H1 (cell line): ENCODE measurements around the gene RCBTB1. TPM values are rescaled to one million over a fixed set of nuclear protein-coding genes. Genes with fewer than 3 reads are reported as not detected.

Experiments used
- CTCF ChIA-PET: fragments of 300-600 bp; sonication (Branson Sonifier 250); formaldehyde crosslinking; loops from one replicate; lab custom pipeline; 2021; ENCODE audit not compliant: partially characterized antibody; lab: Charles Lee
- POLR2A ChIA-PET: fragments of 300-600 bp; sonication (Branson Sonifier 250); formaldehyde crosslinking; loops from one replicate; lab custom pipeline; 2021; ENCODE audit warnings: inconsistent platforms; ENCODE audit not compliant: partially characterized antibody; lab: Charles Lee
- DNase-seq, 2 experiments: peaks; one replicate each; pipeline versions ENCODE4 v3.0.0 to v3.0.0-alpha.2; 2010 to 2022; ENCODE audit warnings: low spot score in 2 of 2, low read depth in 1 of 2, mixed read lengths in 1 of 2
- FAIRE-seq: peaks from 2 replicates; lab custom pipeline; 2011; peaks lifted over from hg19 to GRCh38; lab: Jason Lieb, UNC
- H2AFZ ChIP-seq: 2 replicates; pipeline ENCODE4 v1.8.1; 2012; ENCODE audit warnings: low read length, inconsistent platforms
- H2AK5ac ChIP-seq: 2 replicates; pipeline ENCODE4 v1.6.1; 2013; ENCODE audit warnings: low read depth, low read length
- H2BK120ac ChIP-seq: replicated peaks from 2 replicates; pipeline ENCODE3; 2013; ENCODE audit warnings: low read depth, low read length, inconsistent platforms
- H2BK12ac ChIP-seq: 2 replicates; pipeline ENCODE4 v1.6.1; 2013; ENCODE audit warnings: low read depth, low read length
- H2BK15ac ChIP-seq: 2 replicates; pipeline ENCODE4 v1.6.1; 2013; ENCODE audit warnings: low read length
- H2BK20ac ChIP-seq: 2 replicates; pipeline ENCODE4 v1.6.1; 2013; ENCODE audit warnings: low read length
- H2BK5ac ChIP-seq: 2 replicates; pipeline ENCODE4 v1.6.1; 2013; ENCODE audit warnings: low read depth, low read length
- H3K14ac ChIP-seq: 2 replicates; pipeline ENCODE4 v1.6.1; 2013; ENCODE audit warnings: inconsistent platforms; ENCODE audit not compliant: insufficient read length
- H3K18ac ChIP-seq: 2 replicates; pipeline ENCODE4 v1.6.1; 2013; ENCODE audit warnings: low read length; ENCODE audit errors: extremely low read depth
- H3K23ac ChIP-seq: 2 replicates; pipeline ENCODE4 v1.6.1; 2013; ENCODE audit warnings: inconsistent platforms; ENCODE audit not compliant: insufficient read length
- H3K23me2 ChIP-seq: 2 replicates; pipeline ENCODE4 v1.6.1; 2013; ENCODE audit warnings: low read depth, low read length
- H3K27ac ChIP-seq: 2 replicates; pipeline ENCODE4 v1.6.1; 2011; ENCODE audit warnings: low read depth, low read length, inconsistent platforms
- H3K27me3 ChIP-seq, 4 experiments: replicated peaks in 1 of 4; 1 replicate in 1 of 4; 2 replicates in 3 of 4; pipeline versions ENCODE4 v1.6.1 to v1.8.1; 2011 to 2013; ENCODE audit warnings: low read length in 3 of 4, mild to moderate bottlenecking in 3 of 4, inconsistent platforms in 2 of 4, mixed read lengths in 2 of 4, moderate library complexity in 1 of 4; ENCODE audit not compliant: control insufficient read depth in 3 of 4, insufficient read depth in 3 of 4; ENCODE audit errors: extremely low read depth in 1 of 4
- H3K36me3 ChIP-seq, 4 experiments: 2 replicates each; pipeline versions ENCODE4 v1.6.1 to v1.8.1; 2011 to 2013; ENCODE audit warnings: mild to moderate bottlenecking in 4 of 4, low read length in 3 of 4, moderate library complexity in 2 of 4, control low read depth in 1 of 4, inconsistent platforms in 1 of 4; ENCODE audit not compliant: insufficient read depth in 4 of 4, control insufficient read depth in 2 of 4
- H3K4ac ChIP-seq: replicated peaks from 2 replicates; pipeline ENCODE3; 2013; ENCODE audit warnings: low read length, low read depth, mixed read lengths, inconsistent platforms; ENCODE audit not compliant: insufficient read length
- H3K4me1 ChIP-seq, 4 experiments: replicated peaks in 1 of 4; 1 replicate in 1 of 4; 2 replicates in 3 of 4; pipeline versions ENCODE4 v1.6.1 to v1.8.1; 2011 to 2013; ENCODE audit warnings: low read length in 3 of 4, inconsistent platforms in 2 of 4, mixed read lengths in 1 of 4; ENCODE audit not compliant: insufficient read depth in 4 of 4, control insufficient read depth in 3 of 4
- H3K4me2 ChIP-seq, 2 experiments: 2 replicates each; pipeline versions ENCODE4 v1.6.1 to v1.8.1; 2011 to 2013; ENCODE audit warnings: low read depth in 2 of 2, low read length in 2 of 2, control low read depth in 1 of 2, inconsistent platforms in 1 of 2, mild to moderate bottlenecking in 1 of 2; ENCODE audit not compliant: insufficient read depth in 1 of 2
- H3K4me3 ChIP-seq, 4 experiments: fragments of 200-600, 300-600 bp in 1 of 4; sonication (generic), shearing (Covaris generic), sonication (Bioruptor Twin) in 1 of 4; 2 replicates each; pipeline versions ENCODE4 v1.5.1 to v1.8.1; 2011 to 2016; ENCODE audit warnings: low read length in 4 of 4, low read depth in 3 of 4, control low read depth in 2 of 4, inconsistent platforms in 2 of 4, mild to moderate bottlenecking in 2 of 4, mixed read lengths in 1 of 4, moderate library complexity in 1 of 4; ENCODE audit not compliant: insufficient read depth in 2 of 4; ENCODE audit errors: extremely low read depth in 1 of 4
- H3K56ac ChIP-seq: replicated peaks from 2 replicates; pipeline ENCODE3; 2013; ENCODE audit warnings: low read depth, mild to moderate bottlenecking, mixed read lengths, low read length, inconsistent platforms; ENCODE audit not compliant: insufficient read length
- H3K79me1 ChIP-seq: 2 replicates; pipeline ENCODE4 v1.6.1; 2013; ENCODE audit warnings: low read depth, low read length, control low read depth
- H3K79me2 ChIP-seq, 2 experiments: 2 replicates each; pipeline versions ENCODE4 v1.6.1 to v1.8.1; 2012 to 2013; ENCODE audit warnings: low read length in 2 of 2, mild to moderate bottlenecking in 2 of 2, inconsistent platforms in 1 of 2; ENCODE audit not compliant: insufficient read depth in 2 of 2, control insufficient read depth in 1 of 2
- H3K9ac ChIP-seq, 4 experiments: replicated peaks in 1 of 4; 1 replicate in 1 of 4; 2 replicates in 3 of 4; pipeline versions ENCODE4 v1.6.1 to v1.8.1; 2011 to 2013; ENCODE audit warnings: low read depth in 3 of 4, low read length in 3 of 4, control low read depth in 2 of 4, mild to moderate bottlenecking in 2 of 4, moderate library complexity in 2 of 4, inconsistent platforms in 1 of 4; ENCODE audit errors: extremely low read depth in 1 of 4
- H3K9me3 ChIP-seq, 2 experiments: 2 replicates each; pipeline versions ENCODE4 v1.6.1 to v1.8.1; 2012 to 2013; ENCODE audit warnings: mild to moderate bottlenecking in 2 of 2, moderate library complexity in 2 of 2, control low read depth in 1 of 2, inconsistent platforms in 1 of 2, low read depth in 1 of 2, low read length in 1 of 2, mixed read lengths in 1 of 2; ENCODE audit not compliant: insufficient read depth in 2 of 2
- H4K20me1 ChIP-seq, 2 experiments: replicated peaks in 1 of 2; 2 replicates each; pipeline versions ENCODE3 to v1.8.1; 2011 to 2013; ENCODE audit warnings: inconsistent platforms in 2 of 2, low read length in 2 of 2, mild to moderate bottlenecking in 1 of 2; ENCODE audit not compliant: insufficient read depth in 2 of 2, control insufficient read depth in 1 of 2
- H4K5ac ChIP-seq: 2 replicates; pipeline ENCODE4 v1.6.1; 2013; ENCODE audit warnings: low read length, low read depth, mixed read lengths, inconsistent platforms; ENCODE audit not compliant: insufficient read length
- H4K8ac ChIP-seq: 2 replicates; pipeline ENCODE4 v1.8.0; 2013; ENCODE audit warnings: mild to moderate bottlenecking, moderate library complexity, low read length, inconsistent platforms; ENCODE audit not compliant: insufficient read depth; ENCODE audit errors: extremely low read depth
- H4K91ac ChIP-seq: replicated peaks from 2 replicates; pipeline ENCODE3; 2013; ENCODE audit warnings: low read length, mixed read lengths, inconsistent platforms; ENCODE audit not compliant: insufficient read length
- BACH1 ChIP-seq: IDR thresholded peaks from 2 replicates; pipeline ENCODE4 v1.6.1; 2012; ENCODE audit warnings: low read length, improper control_type of control experiment
- BRCA1 ChIP-seq: IDR thresholded peaks from 2 replicates; pipeline ENCODE4 v1.6.1; 2012; ENCODE audit warnings: low read depth, low read length, improper control_type of control experiment
- EGR1 ChIP-seq: IDR thresholded peaks from 2 replicates; pipeline ENCODE4 v1.6.1; 2011; ENCODE audit warnings: low read depth, low read length, borderline replicate concordance
- YY1 ChIP-seq: IDR thresholded peaks from 2 replicates; pipeline ENCODE4 v1.6.1; 2011; ENCODE audit warnings: low read depth, mild to moderate bottlenecking, low read length
- WGBS, 2 experiments: shearing (Covaris generic) in 1 of 2; methylation state at CpG; one replicate each; pipeline versions ENCODE4 v1.1.6 to v1.1.7; 2013 to 2015; ENCODE audit warnings: low lambda C conversion rate in 2 of 2, mixed read lengths in 2 of 2, inconsistent platforms in 1 of 2, low coverage in 1 of 2, missing lambda C conversion rate in 1 of 2; ENCODE audit not compliant: insufficient replicate concordance in 2 of 2, insufficient coverage in 1 of 2, insufficient read length in 1 of 2; ENCODE audit errors: extremely low coverage in 1 of 2, missing lambda C conversion rate in 1 of 2; 5-methylcytosine and 5-hydroxymethylcytosine counted together
- polyA plus RNA-seq, 7 experiments: library from polyadenylated mRNA; depleted of rRNA in 3 of 7; stranded (reverse) in 5 of 7; unstranded in 2 of 7; fragments of >200 nt in 5 of 7; fragments of 200-250 nt in 2 of 7; gene quantifications; 1 replicate in 5 of 7; 2 replicates in 1 of 7; 4 replicates in 1 of 7; pipeline versions ENCODE4 v1.2.1 to v1.2.3, GENCODE V29; 2011 to 2013; ENCODE audit warnings: missing spikeins in 2 of 7, mixed read lengths in 2 of 7
- total RNA-seq: library from RNA; stranded (reverse); fragmentation: NEBNext Ultra II Directional; extraction: Animal tissue kit (Norgen Biotek cat#: 25700); gene quantifications from 2 replicates; pipeline ENCODE4 v1.2.1, GENCODE V29; 2021

Gene RCBTB1
- total and polyA plus RNA-seq, 2 of the 8 experiments (the other 6 are each of a cell fraction or from before 2014, with no cell fraction given), result 13.7 to 29.8 TPM

DNA sequence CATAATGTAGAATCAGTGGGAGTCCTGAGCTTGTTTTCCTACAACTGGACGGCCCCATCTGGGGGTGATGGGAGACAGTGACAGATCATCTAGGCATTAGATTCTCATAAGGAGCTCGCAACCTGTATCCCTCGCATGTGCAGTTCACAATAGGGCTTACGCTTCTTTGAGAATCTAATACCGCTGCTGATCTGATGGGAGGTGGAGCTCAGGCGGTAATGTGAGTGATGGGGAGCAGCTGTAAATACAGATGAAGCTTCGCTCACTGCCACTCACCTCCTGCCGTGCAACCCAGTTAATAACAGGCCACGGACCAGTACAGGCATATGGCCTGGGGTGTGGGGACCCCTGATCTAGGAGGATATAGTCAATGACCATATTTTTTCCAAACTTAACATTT is 38.8 kb downstream of the RCBTB1 start:
- no peak overlapping the region for H3K23ac ChIP-seq
- peaks cover 0 to 3% of the 10 kb centered on the region in 2 experiments for H4K20me1 ChIP-seq
- H2AK5ac ChIP-seq, result no peak overlapping the region
- H2BK15ac ChIP-seq, result no peak overlapping the region
- no peaks in the 10 kb centered on the region for H3K4me1 ChIP-seq
- no peaks in the 10 kb centered on the region for H3K79me1 ChIP-seq
- H3K56ac ChIP-seq, result no peak overlapping the region
- no peaks in the 10 kb centered on the region for H3K79me2 ChIP-seq
- no peak overlapping the region for H4K8ac ChIP-seq
- no peak overlapping the region for H2BK12ac ChIP-seq
- ChIA-PET POLR2A (no interaction called here), CTCF (interaction anchor here (0.6 to 1.6 kb wide), 4 partner anchors 14 to 310 kb away, joined by 3 to 4 read pairs (median 4); no protein-coding TSS in a partner anchor)
- no peak overlapping the region for H4K5ac ChIP-seq
- no peak overlapping the region for H2BK20ac ChIP-seq
- H3K18ac ChIP-seq, result no peak overlapping the region
- no peaks in the 10 kb centered on the region for H3K9me3 ChIP-seq
- no peak overlapping the region for H3K4ac ChIP-seq
- peaks cover 2 to 34% (median 16%) of the 10 kb centered on the region in 4 experiments; a peak in 7 of 8 replicates for H3K36me3 ChIP-seq
- no peaks in the 10 kb centered on the region for H3K23me2 ChIP-seq
- no peaks in the 10 kb centered on the region for H3K27me3 ChIP-seq
- TF ChIP-seq YY1, result no peak
- no peak for TF ChIP-seq BRCA1
- TF ChIP-seq EGR1, result no peak
- TF ChIP-seq BACH1, result no peak
- no peak overlapping the region for H3K4me2 ChIP-seq
- no peak overlapping the region for H2BK120ac ChIP-seq
- H3K27ac ChIP-seq, result no peak overlapping the region
- no peak overlapping the region for H2BK5ac ChIP-seq
- FAIRE-seq, result no peak
- H4K91ac ChIP-seq, result no peak overlapping the region
- H2AFZ ChIP-seq, result no peak overlapping the region
- no peak overlapping the region for H3K9ac ChIP-seq
- no peak overlapping the region for H3K14ac ChIP-seq
- DNase-seq, result no peak
- 89% methylated on average over 9 of the region's 9 CpGs; no CpG with 5 or more reads in 1 of the 2 experiments for WGBS, 2 experiments
- no peak overlapping the region for H3K4me3 ChIP-seq
